GM19351 (cell line): ENCODE data around the gene LEP.
"Not testable (repeated sequence)": the region's sequence is repeated elsewhere in the genome, so short reads cannot be mapped to it uniquely, and the experiment has no call there.

Experiments used
- ATAC-seq: cut with Tn5 transposase; IDR thresholded peaks from one replicate; pipeline ENCODE4 v1.9.1; 2021; ENCODE audit warnings: mild to moderate bottlenecking, moderate library complexity; ENCODE audit not compliant: unreplicated experiment

Gene LEP

GRCh38 chr7:128271471-128271941 lies 30.4 kb downstream of the LEP start:
- no peak for ATAC-seq

- ATAC-seq = no peak
These were observed 30.9 kb downstream of the LEP start for GRCh38 chr7:128271942-128272481.

GRCh38 chr7:128274246-128274883 lies 33.3 kb downstream of the LEP start:
- ATAC-seq = no peak

- no peak for ATAC-seq
These were observed 34.0 kb downstream of the LEP start for GRCh38 chr7:128274884-128275603.

- ATAC-seq = no peak
These were observed 34.6 kb downstream of the LEP start for GRCh38 chr7:128275681-128276080.

GRCh38 chr7:128278366-128278765 lies 37.3 kb downstream of the LEP start:
- no peak for ATAC-seq

- no peak for ATAC-seq
These were observed 38.1 kb downstream of the LEP start for GRCh38 chr7:128279124-128279713.

- ATAC-seq = not testable (repeated sequence)
These were observed 39.4 kb downstream of the LEP start for GRCh38 chr7:128280451-128280850.

GRCh38 chr7:128281605-128282380 lies 40.7 kb downstream of the LEP start:
- ATAC-seq = no peak

- ATAC-seq = no peak
These were observed 43.0 kb downstream of the LEP start for GRCh38 chr7:128284102-128284501.

- ATAC-seq = no peak
These were observed 46.5 kb downstream of the LEP start for GRCh38 chr7:128287556-128287955.

- not testable (repeated sequence) for ATAC-seq
These were observed 56.9 kb downstream of the LEP start for GRCh38 chr7:128298004-128298403.

- no peak for ATAC-seq
These were observed 58.1 kb downstream of the LEP start for GRCh38 chr7:128299109-128299607.

GRCh38 chr7:128302139-128302538 lies 61.1 kb downstream of the LEP start:
- ATAC-seq = no peak

GRCh38 chr7:128303133-128303532 lies 62.1 kb downstream of the LEP start:
- ATAC-seq = no peak

GRCh38 chr7:128303643-128304042 lies 62.6 kb downstream of the LEP start:
- no peak for ATAC-seq

- no peak for ATAC-seq
These were observed 63.1 kb downstream of the LEP start for GRCh38 chr7:128304212-128304611.

- ATAC-seq = no peak
These were observed 66.0 kb downstream of the LEP start for GRCh38 chr7:128307061-128307460.
